KOPT-K1 (cell line): Measurements from ENCODE around the gene GALNT17.
"Not testable (repeated sequence)": the region's sequence is repeated elsewhere in the genome, so short reads cannot be mapped to it uniquely, and the experiment has no call there.

Source experiments
- H3K27ac ChIP-seq: fragments of 200-600 bp; sonication (generic); 2 replicates; pipeline ENCODE4 v1.5.1; 2016; ENCODE audit warnings: antibody characterized with exemption, mild to moderate bottlenecking, low read depth, low read length; ENCODE audit not compliant: poor library complexity, severe bottlenecking
- H3K36me3 ChIP-seq: fragments of 200-600 bp; sonication (generic); 2 replicates; pipeline ENCODE4 v1.5.1; 2017; ENCODE audit warnings: antibody characterized with exemption, mild to moderate bottlenecking, low read length, moderate library complexity; ENCODE audit not compliant: insufficient read depth
- H3K9me3 ChIP-seq: fragments of 200-600 bp; sonication (generic); 2 replicates; pipeline ENCODE4 v1.5.1; 2017; ENCODE audit warnings: antibody characterized with exemption, low read length, mild to moderate bottlenecking; ENCODE audit not compliant: insufficient read depth, poor library complexity, severe bottlenecking

Gene GALNT17

DNA sequence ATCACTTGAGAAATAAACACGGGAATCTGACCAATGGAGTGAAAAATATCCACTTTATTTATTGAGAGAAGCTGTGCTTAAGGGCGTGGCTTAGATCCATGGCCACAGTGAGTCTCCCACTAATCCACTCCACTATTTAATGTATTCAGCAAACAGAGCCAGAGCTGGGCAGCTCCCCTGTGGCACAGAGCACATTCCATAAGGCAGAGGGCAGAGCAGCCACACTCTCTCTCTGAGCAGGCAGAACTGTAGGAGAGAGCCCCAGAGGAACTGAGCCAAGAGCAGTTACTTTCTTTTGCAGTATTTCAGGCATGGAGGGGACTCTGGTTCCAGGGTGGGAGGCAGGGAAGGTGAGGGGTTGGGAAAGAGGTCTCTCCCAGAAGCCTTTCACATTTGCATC, 106.0 kb downstream of the GALNT17 start:
- H3K36me3 ChIP-seq, result no peaks in the 10 kb centered on the region
- H3K9me3 ChIP-seq, result no peaks in the 10 kb centered on the region
- no peak overlapping the region for H3K27ac ChIP-seq

DNA sequence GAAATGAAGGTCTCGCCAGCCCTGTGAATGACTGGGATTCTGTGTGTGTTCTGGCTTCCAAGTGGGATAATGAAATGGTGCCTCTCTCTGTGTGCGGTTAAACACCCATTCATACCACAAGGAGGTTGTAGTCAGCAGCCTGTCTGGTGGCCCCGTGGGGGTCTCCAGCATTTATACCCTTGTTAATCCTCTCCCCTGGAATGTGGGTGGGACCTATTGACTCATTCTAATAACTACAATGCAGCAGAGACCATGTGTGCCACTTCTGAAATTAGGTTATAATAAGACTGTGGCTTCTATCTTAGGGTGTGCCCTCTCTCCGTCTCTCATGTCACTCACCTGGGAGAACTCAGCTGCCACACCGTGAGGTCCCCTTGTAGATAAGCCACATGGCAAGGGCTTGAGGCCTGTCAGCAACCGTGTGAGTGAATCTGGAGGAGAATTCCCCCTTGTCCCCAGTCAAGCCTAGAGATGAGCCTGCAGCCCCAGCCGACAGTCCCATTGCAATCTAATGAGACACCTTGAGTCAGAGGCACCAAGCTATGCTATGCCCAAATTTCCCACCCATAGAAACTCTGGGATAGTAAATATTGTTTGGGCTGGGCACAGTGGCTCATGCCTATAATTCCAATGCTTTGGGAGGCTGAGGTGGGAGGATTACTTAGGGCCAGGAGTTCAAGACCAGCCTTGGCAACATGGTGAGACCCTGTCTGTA, 106.8 kb downstream of the GALNT17 start:
- Histone ChIP-seq H3K27ac (no peak overlapping the region), H3K36me3 (no peaks in the 10 kb centered on the region), H3K9me3 (no peaks in the 10 kb centered on the region)

DNA sequence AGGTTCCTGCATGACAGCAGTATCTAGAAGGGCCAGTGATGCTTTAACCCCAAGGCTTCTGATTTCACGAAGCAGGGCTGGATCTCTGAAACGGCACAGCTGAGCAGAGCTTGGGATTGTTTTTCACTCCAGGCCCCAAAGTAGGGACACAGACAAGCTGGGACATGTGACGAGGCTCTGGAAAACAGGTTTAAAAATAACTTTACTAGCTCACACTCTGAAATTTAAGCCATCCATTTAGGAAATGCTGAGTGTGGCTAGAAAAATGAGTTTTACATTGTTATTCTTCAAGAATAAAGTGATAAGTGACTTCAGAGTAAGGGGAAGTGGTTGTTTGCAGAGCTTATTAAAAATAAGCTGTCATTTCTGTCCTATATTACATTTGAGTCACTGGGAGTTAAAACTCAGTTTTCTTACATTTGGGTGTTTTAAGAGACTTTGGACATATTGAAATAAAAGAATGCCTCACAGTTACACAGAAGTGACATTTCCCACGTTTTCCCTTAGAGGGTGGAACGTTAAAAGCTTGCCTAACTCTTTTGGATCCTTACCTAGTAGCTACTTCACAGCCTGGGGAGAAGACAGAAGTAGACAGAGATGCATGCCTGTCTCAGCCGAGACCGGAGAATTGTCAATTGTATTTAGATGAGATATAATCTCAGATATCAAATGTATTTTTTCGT, 107.8 kb downstream of the GALNT17 start:
- no peaks in the 10 kb centered on the region for H3K36me3 ChIP-seq
- no peaks in the 10 kb centered on the region for H3K9me3 ChIP-seq

DNA sequence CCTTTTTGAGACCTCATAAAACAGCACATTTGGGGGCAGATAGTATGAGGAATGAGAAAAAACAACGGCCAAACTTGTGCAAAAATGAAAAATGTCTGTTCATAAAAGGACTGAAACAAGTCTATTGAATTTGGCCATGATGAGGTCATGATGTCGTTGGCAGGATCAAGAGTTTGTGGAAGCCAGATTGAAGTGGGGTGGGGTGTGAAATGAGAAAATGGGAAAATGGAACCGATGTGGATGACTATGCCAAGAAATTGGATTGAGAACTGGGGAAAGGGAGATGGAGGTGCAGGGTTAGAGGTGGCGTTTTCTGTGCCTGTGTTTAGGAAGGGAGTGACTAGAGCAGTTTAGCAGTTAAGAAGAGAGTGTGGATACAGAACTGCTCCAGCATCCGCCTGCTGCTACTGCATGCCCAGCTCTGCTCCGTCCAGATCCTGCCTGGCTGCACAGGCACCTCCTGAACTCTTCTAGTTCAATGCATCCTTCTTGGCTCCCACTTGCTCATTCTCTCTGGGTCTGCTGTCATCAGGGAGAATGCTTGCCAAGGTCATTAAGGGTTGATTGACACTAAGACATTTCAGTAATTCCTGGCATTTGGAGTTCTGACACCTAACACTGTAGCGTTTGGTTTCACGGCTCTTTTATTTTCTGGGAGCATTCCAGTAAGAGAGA, 111.9 kb downstream of the GALNT17 start:
- no peaks in the 10 kb centered on the region for H3K36me3 ChIP-seq

More for the DNA sequence above, 107.8 kb downstream of the GALNT17 start:
- H3K27ac ChIP-seq, result no peak overlapping the region

DNA sequence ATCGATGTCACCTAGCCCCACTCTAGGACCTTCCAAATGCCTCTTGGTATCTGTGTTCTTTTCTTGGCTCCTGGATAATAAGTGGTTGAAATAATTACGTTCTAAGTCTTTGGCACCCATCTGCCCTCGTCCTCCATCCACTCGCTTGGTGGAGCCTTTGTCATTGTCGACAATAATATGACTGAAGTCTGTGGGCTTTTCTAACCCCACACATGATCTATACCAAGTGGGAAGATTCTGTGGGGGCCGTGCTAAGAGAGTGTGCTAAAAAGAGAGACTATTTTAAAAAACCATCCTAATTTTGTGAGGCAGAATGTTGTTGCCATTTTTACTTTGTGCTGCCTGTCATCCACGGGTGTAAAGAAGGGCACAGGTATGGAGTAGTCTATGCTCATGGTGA, 113.1 kb downstream of the GALNT17 start:
- Histone ChIP-seq H3K36me3 (no peaks in the 10 kb centered on the region), H3K27ac (no peak overlapping the region), H3K9me3 (no peaks in the 10 kb centered on the region)

More for the DNA sequence above, 111.9 kb downstream of the GALNT17 start:
- H3K9me3 ChIP-seq, result no peaks in the 10 kb centered on the region
- H3K27ac ChIP-seq, result no peak overlapping the region

DNA sequence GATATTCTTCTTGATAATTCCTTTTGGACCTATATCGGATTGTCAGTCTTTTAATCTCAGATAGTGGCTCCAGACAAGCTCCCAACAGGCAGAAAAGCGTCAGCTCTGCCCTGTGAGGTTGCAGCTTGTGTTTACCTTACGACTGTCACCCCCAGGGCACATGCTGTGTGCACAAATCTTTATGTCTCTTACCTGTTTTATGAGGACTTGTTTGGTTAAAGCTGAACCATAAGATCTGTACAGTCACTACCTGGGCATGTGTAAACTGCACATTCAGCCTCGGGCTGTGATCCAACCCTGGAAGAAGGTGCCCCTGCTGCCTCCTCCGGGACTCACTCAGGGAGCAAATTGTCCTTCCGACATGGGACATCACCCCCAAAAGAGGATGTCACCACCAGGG, 119.8 kb downstream of the GALNT17 start:
- Histone ChIP-seq H3K36me3 (no peaks in the 10 kb centered on the region), H3K9me3 (peaks cover 6% of the 10 kb centered on the region), H3K27ac (no peak overlapping the region)

DNA sequence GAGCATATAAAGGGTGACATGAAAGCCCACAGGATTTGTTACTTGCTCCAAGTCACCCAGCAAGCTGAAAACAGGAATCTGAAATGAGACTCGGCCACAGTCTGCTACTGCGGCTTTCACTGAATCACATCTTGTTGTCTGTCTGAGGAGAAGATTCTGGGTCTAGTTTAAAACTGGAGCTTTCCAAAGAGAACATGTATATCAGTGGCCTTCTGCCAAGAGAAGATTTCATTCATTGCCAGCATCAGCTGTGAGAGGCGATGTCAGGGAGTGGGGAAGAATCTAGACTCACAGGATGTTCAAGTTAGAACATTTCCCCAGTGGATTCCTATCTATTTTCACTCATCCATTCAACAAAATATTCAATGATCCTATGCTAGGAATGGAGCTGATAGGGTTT, 122.8 kb downstream of the GALNT17 start:
- Histone ChIP-seq H3K9me3 (peaks cover 15% of the 10 kb centered on the region), H3K36me3 (no peaks in the 10 kb centered on the region), H3K27ac (no peak overlapping the region)

DNA sequence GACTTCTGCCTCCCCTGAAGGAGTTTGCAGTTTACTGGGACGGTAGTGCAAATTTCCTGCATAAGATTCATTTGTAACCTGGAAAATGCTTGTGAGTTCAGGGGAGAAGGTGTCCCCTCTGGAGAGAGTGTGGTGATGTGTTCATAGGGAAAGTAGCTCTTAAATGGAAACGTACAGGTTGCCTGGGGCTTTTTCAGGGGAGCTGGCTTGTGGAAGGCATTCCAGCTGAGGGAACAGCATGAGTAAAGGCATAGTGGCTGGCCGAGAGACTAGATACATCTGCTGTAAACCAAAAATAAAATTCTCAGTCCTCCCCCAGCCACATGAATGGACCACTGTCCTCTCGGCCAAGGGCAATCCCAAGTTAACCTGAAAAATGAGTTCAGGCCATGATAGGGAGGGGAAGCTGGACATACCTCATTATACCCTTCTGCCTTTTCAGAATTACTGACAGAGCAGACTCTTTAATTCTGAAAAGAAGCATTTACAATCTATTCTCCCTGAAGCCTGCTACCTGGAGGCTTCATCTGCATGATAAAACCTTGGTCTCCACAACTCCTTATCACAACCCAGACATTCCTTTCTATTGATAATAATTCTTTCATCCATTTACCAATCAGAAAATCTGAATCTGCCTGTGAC, 123.7 kb downstream of the GALNT17 start:
- peaks cover 15% of the 10 kb centered on the region for H3K9me3 ChIP-seq
- no peaks in the 10 kb centered on the region for H3K36me3 ChIP-seq
- no peak overlapping the region for H3K27ac ChIP-seq

DNA sequence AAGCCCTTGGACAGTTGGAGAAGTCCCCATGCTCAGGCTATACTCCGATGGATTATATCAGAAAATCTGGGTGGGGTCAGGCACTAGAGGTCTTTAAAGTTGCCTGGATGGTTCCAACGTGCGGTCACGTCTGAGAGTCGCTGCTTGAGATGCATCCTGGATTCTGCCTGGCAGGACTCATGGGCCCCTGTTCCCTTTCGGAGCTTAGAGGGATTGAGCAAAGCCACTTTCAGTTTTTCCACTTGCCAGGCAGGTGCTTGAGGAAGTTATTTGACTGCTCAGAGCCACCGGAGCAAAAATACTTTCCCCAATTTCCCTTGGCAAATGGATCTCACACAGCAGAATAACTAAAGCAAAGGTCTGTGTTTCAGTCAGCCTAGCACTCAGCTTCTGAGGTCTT, 129.1 kb downstream of the GALNT17 start:
- Histone ChIP-seq H3K9me3 (peaks cover 21% of the 10 kb centered on the region), H3K27ac (no peak overlapping the region), H3K36me3 (no peaks in the 10 kb centered on the region)

DNA sequence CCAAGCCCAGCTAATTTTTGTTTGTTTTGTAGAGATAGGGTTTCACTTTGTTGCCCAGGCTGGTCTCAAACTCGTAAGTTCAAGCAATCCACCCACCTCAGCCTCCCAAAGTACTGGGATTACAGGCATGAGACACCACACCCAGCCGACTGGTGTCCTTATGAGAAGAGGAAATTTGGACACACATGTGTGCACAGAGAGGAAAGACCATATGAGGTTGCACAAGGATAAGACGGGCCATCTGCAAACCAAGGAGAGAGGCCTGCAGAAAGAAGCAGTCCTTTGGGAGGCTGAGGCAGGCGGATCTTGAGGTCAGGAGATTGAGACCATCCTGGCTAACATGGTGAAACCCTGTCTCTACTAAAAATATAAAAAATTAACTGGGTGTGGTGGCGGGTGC, 130.9 kb downstream of the GALNT17 start:
- H3K27ac ChIP-seq, H3K36me3 ChIP-seq: not testable (repeated sequence)
- peaks cover 12% of the 10 kb centered on the region for H3K9me3 ChIP-seq

DNA sequence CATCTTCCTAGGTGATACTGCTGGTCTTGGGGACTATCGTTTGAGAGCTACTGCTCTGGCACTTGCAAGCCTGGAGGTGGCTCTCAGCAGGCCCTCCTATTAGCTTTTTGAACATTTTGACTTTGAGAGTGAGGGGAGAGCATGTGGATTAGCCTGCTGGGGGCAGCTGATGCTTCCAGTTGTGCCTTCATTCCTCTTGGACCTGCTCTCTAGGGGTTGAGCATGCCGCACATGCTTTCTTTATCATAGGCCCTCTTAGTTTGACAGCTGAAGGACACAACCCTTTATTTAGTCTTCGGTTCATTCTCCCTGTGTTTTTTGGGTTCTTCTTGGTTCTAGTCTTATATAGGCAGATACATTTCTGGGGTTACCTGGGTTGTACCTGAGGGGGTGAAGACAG, 132.1 kb downstream of the GALNT17 start:
- Histone ChIP-seq H3K9me3 (peaks cover 9% of the 10 kb centered on the region), H3K36me3 (no peaks in the 10 kb centered on the region), H3K27ac (no peak overlapping the region)

DNA sequence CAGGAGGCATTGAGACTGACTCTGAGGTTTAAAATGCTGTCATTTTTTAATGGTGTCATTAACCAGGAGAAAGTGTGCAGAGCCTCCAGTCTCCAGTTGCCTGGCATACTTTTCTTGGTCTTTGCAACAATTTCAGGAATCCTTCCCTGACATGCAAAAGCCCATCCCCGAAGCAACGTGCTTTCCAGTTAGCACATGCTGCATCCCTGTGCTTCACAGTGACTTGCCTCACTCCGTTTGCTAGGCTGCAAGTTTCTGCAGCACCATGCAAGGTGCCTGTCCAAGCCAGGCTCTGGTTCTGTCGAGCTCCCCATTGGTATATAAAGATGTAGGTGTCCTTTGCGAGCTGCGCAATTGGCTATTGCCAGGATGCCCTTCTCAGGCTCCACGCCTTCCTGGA, 135.0 kb downstream of the GALNT17 start:
- H3K27ac ChIP-seq, result no peak overlapping the region
- peaks cover 9% of the 10 kb centered on the region for H3K9me3 ChIP-seq

DNA sequence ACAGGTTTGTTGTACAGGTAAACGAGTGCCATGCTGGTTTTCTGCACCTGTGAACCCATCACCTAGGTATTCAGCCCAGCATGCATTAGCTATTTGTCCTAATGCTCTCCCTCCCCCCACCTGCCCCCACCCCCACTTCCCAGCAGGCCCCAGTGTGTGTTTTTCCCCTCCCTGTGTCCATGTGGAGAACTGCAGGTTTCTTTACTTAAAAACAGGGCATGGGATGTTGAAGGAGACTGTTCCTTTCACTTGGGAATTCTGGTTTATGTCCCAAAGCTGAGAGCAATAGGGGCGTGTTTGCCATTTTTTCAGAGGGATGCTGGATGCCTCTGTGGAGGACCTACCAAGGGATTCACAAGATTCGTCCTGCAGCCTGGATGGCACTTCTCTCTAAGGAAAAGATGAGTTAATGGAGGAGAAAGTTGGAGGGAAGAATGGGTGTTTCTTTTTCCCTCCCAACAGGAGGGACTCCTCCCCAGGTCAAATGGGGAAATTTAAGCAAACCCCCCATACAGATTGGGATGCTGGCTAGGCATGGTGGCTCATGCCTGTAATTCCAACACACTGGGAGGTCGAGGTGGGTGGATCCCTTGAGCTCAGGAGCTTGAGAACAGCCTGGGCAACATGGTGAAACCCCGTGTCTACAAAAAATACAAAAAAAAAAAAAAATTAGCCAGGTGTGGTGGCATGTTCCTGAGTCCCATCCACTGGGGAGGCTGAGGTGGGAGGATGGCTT, 136.0 kb downstream of the GALNT17 start:
- no peaks in the 10 kb centered on the region for H3K36me3 ChIP-seq
- H3K27ac ChIP-seq, result no peak overlapping the region
- H3K9me3 ChIP-seq, result peaks cover 9% of the 10 kb centered on the region

More for the DNA sequence above, 135.0 kb downstream of the GALNT17 start:
- no peaks in the 10 kb centered on the region for H3K36me3 ChIP-seq

DNA sequence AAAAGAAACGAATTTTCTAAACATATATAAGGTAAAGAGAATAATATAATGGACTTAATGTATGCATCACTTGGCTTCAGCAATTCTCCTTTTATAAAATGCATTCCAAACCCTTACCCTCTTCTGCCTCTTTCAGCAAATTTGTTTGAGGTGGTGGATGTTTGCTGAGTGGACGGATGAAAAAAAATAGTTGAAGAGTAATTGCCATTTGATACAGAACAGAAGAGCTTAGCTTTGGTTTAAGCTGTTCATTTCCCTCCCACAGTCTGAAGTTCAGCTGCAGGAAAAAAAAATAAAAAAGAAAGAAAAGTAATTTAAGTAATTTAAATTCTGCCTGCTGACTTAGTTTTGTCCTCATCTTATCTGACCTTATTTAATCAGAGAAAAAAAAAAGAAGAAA, 138.6 kb downstream of the GALNT17 start:
- Histone ChIP-seq H3K27ac (no peak overlapping the region), H3K9me3 (peaks cover 7% of the 10 kb centered on the region), H3K36me3 (no peaks in the 10 kb centered on the region)

DNA sequence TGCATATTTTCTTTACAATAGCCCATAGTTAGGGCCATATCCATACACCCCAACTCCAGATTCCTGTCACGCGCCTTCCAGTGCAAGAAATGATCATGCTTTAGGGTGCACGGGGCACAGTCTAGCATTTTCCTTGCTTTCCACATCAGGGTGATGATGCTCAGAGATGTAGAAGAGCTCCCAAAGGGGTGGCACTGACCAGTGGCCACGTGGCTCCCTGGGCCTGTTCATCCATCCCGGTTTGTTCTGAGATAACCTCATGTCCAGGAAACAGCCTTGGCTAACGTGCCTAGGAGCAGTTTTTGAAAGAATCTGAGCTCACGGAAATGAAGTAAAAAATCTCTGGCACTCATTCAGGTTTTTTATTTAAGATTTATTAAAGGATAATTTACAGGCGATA, 139.3 kb downstream of the GALNT17 start:
- Histone ChIP-seq H3K9me3 (peaks cover under 1% of the 10 kb centered on the region), H3K27ac (no peak overlapping the region), H3K36me3 (no peaks in the 10 kb centered on the region)
